KMS-11 (cell line): Measurements from ENCODE around the gene TIMP1.

Experiments used
- H2AFZ ChIP-seq: fragments of 200-600 bp; sonication (generic); 2 replicates; pipeline ENCODE4 v1.6.1; 2016; ENCODE audit warnings: antibody characterized with exemption, mixed run types, low read depth
- H3K27ac ChIP-seq: fragments of 200-600 bp; sonication (generic); 2 replicates; pipeline ENCODE4 v1.6.1; 2016; ENCODE audit warnings: mild to moderate bottlenecking, mixed run types
- H3K27me3 ChIP-seq: fragments of 200-600 bp; sonication (generic); 2 replicates; pipeline ENCODE4 v1.6.1; 2017; ENCODE audit warnings: mild to moderate bottlenecking, low read depth, mixed run types, moderate library complexity; ENCODE audit not compliant: insufficient read depth
- H3K36me3 ChIP-seq: fragments of 200-600 bp; sonication (generic); 2 replicates; pipeline ENCODE4 v1.6.1; 2017; ENCODE audit warnings: mild to moderate bottlenecking, mixed run types; ENCODE audit not compliant: insufficient read depth
- H3K4me1 ChIP-seq: fragments of 200-600 bp; sonication (generic); 2 replicates; pipeline ENCODE4 v1.6.1; 2016; ENCODE audit warnings: mild to moderate bottlenecking, low read depth, mixed run types; ENCODE audit not compliant: poor library complexity, severe bottlenecking
- H3K4me2 ChIP-seq: fragments of 200-600 bp; sonication (generic); 2 replicates; pipeline ENCODE4 v1.7.0; 2016; ENCODE audit warnings: mild to moderate bottlenecking, mixed run types
- H3K4me3 ChIP-seq: fragments of 200-600 bp; sonication (generic); IDR thresholded peaks from 2 replicates; pipeline ENCODE4 v1.6.1; 2017; ENCODE audit warnings: low read depth, low read length, mixed read lengths; ENCODE audit not compliant: insufficient read depth
- H3K79me2 ChIP-seq: fragments of 200-600 bp; sonication (generic); 2 replicates; pipeline ENCODE4 v1.6.1; 2016; ENCODE audit warnings: low read depth, mixed run types; ENCODE audit not compliant: insufficient read depth
- H3K9ac ChIP-seq: fragments of 200-600 bp; sonication (generic); 2 replicates; pipeline ENCODE4 v1.6.1; 2016; ENCODE audit warnings: mild to moderate bottlenecking, mixed run types
- H4K20me1 ChIP-seq: fragments of 200-600 bp; sonication (generic); 2 replicates; pipeline ENCODE4 v1.6.1; 2016; ENCODE audit warnings: mild to moderate bottlenecking, mixed run types; ENCODE audit not compliant: insufficient read depth
- TF ChIP-seq, protein P1 (sequence below): fragments of 200-600 bp; sonication (generic); conservative IDR thresholded peaks from 2 replicates; pipeline ENCODE4 v1.6.1; 2017; ENCODE audit warnings: low read depth, mild to moderate bottlenecking, antibody characterized with exemption, low read length, moderate library complexity, mixed read lengths

Gene TIMP1

DNA sequence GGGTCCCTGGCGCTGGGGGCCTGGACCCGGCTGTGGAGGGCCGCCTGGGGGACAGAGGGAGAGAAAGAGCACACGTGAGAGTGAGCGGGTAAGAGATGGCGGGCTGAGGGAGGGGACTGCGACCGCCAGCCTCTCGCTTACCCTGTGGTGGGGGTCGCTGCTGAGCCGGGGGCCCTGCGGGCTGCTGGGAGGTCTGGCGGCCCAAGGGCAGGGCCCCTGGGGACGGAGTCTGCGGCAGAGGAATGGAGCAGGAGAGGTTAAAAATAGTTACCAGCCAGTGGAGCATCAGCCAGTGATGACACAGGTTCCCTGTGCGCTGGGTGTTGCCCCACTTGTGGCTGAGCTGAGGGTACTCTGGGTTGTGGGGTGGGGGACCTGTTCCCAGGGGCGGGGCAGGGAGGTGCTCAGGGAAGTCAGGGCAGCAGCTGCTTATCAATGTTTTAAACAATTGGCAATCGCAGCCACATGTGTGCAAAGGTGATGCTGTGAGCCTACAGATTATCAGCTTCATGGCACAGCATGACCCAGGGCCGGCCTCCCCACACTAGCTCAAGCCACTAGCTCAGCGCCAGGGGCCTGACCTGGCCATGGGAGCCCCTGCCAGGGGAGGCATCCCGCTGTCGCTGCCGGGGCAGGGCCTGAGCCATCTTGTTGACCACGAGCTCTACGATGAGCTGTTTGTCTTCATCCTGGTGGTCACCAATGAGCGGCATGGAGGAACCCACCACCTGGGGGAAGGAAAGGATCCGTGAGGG, 7.5 kb upstream of the TIMP1 start:
- Histone ChIP-seq H3K4me2 (no peak overlapping the region), H3K4me3 (no peak overlapping the region)

DNA sequence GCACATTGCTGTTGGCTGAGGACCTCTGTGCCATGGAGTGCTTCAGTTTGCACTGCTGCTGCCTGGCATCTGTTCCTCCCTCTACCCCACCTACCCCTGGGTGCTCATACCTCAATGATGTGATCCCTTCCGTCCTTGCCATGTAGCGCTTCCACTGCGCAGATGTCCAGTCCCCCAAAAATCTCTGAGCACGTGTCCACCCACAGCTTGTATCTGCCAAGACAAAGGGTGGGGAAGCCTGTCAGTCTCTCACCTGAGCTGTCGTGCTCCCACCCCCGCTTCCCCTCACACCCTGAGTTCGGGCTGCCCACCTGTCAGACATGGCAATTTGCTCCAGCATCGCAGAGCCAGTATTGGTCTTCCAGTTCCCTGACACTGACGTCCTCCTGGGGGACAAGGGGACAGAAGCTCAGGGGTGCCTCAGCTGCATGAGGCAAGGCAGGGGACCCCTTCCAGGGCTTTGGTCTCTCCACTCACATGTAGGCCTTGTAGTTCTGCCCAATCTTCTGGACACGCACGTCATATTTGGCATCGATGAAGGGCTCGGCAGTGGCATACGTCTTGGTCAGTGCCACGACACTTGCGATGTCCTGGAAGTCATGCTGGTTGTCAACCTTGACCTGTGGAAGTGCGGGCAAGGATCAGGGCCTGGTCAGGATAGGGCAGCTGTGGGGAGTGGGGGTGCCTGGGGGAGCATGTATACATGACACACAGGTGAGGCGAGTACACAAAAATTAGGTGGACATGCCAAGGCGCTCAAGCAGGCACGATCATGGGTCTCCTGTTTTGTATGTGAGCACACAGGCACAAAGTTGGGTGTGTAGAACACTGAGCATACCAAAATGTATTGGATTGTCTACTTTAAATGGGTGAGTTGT, 6.0 kb upstream of the TIMP1 start:
- no peak overlapping the region for H3K27ac ChIP-seq
- no peaks in the 10 kb centered on the region for H3K27me3 ChIP-seq
- no peaks in the 10 kb centered on the region for H3K4me1 ChIP-seq
- no peaks in the 10 kb centered on the region for H3K79me2 ChIP-seq
- no peak overlapping the region for H3K4me2 ChIP-seq
- H4K20me1 ChIP-seq: no peaks in the 10 kb centered on the region
- no peak overlapping the region for H2AFZ ChIP-seq
- no peaks in the 10 kb centered on the region for H3K36me3 ChIP-seq
- H3K4me3 ChIP-seq: no peak overlapping the region
- H3K9ac ChIP-seq: no peak overlapping the region
- TF ChIP-seq, protein P1, sequence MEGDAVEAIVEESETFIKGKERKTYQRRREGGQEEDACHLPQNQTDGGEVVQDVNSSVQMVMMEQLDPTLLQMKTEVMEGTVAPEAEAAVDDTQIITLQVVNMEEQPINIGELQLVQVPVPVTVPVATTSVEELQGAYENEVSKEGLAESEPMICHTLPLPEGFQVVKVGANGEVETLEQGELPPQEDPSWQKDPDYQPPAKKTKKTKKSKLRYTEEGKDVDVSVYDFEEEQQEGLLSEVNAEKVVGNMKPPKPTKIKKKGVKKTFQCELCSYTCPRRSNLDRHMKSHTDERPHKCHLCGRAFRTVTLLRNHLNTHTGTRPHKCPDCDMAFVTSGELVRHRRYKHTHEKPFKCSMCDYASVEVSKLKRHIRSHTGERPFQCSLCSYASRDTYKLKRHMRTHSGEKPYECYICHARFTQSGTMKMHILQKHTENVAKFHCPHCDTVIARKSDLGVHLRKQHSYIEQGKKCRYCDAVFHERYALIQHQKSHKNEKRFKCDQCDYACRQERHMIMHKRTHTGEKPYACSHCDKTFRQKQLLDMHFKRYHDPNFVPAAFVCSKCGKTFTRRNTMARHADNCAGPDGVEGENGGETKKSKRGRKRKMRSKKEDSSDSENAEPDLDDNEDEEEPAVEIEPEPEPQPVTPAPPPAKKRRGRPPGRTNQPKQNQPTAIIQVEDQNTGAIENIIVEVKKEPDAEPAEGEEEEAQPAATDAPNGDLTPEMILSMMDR: no peak

More for the DNA sequence above, 7.5 kb upstream of the TIMP1 start:
- Histone ChIP-seq H3K36me3 (no peaks in the 10 kb centered on the region), H2AFZ (no peak overlapping the region), H3K9ac (no peak overlapping the region), H3K27me3 (no peaks in the 10 kb centered on the region), H3K4me1 (no peaks in the 10 kb centered on the region), H3K79me2 (no peaks in the 10 kb centered on the region), H3K27ac (no peak overlapping the region), H4K20me1 (no peaks in the 10 kb centered on the region)
- TF ChIP-seq, protein P1: no peak

DNA sequence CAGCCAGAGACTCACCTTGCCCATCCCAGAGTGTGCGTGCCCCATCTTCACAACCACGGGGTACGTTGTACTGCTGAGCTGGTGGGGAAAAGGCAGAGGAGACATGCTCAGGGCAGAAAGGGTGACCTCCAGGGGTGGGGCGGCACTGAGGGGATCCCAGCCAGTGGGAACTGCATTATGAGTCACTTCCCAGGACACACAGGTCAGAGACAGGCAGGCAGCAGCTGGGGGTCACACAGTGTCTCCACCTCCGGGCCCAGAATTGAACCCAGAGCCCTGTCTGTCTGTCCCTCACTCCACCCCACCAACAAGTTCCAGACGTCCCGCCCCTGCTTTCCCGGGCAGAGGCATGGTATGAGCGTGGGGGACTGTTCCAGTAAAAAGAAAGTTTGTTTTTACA, 4.8 kb upstream of the TIMP1 start:
- Histone ChIP-seq H3K4me2 (no peak overlapping the region), H3K4me3 (no peak overlapping the region), H3K27me3 (no peaks in the 10 kb centered on the region), H3K4me1 (no peaks in the 10 kb centered on the region), H3K9ac (no peak overlapping the region), H2AFZ (no peak overlapping the region), H3K79me2 (no peaks in the 10 kb centered on the region), H3K27ac (no peak overlapping the region), H3K36me3 (no peaks in the 10 kb centered on the region), H4K20me1 (no peaks in the 10 kb centered on the region)
- TF ChIP-seq, protein P1: no peak

GRCh38 chrX:47577901-47578300, 4.3 kb upstream of the TIMP1 start:
- Histone ChIP-seq H3K4me1 (no peaks in the 10 kb centered on the region), H2AFZ (no peak overlapping the region), H3K79me2 (no peaks in the 10 kb centered on the region), H3K36me3 (no peaks in the 10 kb centered on the region), H3K9ac (no peak overlapping the region), H3K27ac (no peak overlapping the region), H4K20me1 (no peaks in the 10 kb centered on the region), H3K27me3 (no peaks in the 10 kb centered on the region), H3K4me2 (no peak overlapping the region), H3K4me3 (no peak overlapping the region)
- TF ChIP-seq, protein P1: no peak
